Liver (tissue), 9 donors: ENCODE data around the gene CEACAM21. TPM values are rescaled to one million over a fixed set of nuclear protein-coding genes. Genes with fewer than 3 reads are reported as not detected.

Experiments
- DNase-seq: peaks from one replicate; pipeline ENCODE4 v3.0.0-alpha.2; 2017; ENCODE audit warnings: low spot score
- H3K27ac ChIP-seq, 2 donors: one replicate each; pipeline ENCODE4 v1.7.0; 2013; ENCODE audit warnings: inconsistent platforms in 2 of 2, low read length in 2 of 2, control low read depth in 1 of 2, low read depth in 1 of 2, mild to moderate bottlenecking in 1 of 2
- H3K27me3 ChIP-seq, 4 donors: one replicate each; pipeline versions ENCODE4 v1.6.1 to v1.7.0; 2013; ENCODE audit warnings: low read length in 3 of 4, inconsistent platforms in 1 of 4, mild to moderate bottlenecking in 1 of 4, moderate library complexity in 1 of 4; ENCODE audit not compliant: control insufficient read depth in 4 of 4, insufficient read depth in 4 of 4
- H3K36me3 ChIP-seq, 4 donors: one replicate each; pipeline versions ENCODE4 v1.6.1 to v1.7.0; 2013; ENCODE audit warnings: low read length in 3 of 4, mild to moderate bottlenecking in 3 of 4, low read depth in 1 of 4, moderate library complexity in 1 of 4; ENCODE audit not compliant: control insufficient read depth in 4 of 4, insufficient read depth in 3 of 4
- H3K4me1 ChIP-seq, 4 donors: one replicate each; pipeline versions ENCODE4 v1.6.1 to v1.7.0; 2013; ENCODE audit warnings: low read length in 3 of 4, mild to moderate bottlenecking in 3 of 4, moderate library complexity in 1 of 4; ENCODE audit not compliant: control insufficient read depth in 4 of 4, insufficient read depth in 4 of 4
- H3K4me3 ChIP-seq, 3 donors: one replicate each; pipeline versions ENCODE4 v1.6.1 to v1.7.0; 2013; ENCODE audit warnings: low read length in 3 of 3, control low read depth in 1 of 3, low read depth in 1 of 3, mild to moderate bottlenecking in 1 of 3
- H3K9ac ChIP-seq, 2 donors: one replicate each; pipeline ENCODE4 v1.7.0; 2013; ENCODE audit warnings: low read length in 2 of 2, mild to moderate bottlenecking in 2 of 2, moderate library complexity in 2 of 2, control low read depth in 1 of 2, low read depth in 1 of 2
- H3K9me3 ChIP-seq, 4 donors: one replicate each; pipeline versions ENCODE4 v1.6.1 to v1.7.0; 2013; ENCODE audit warnings: low read length in 3 of 4; ENCODE audit not compliant: control insufficient read depth in 4 of 4
- ATF3 ChIP-seq: IDR thresholded peaks from 2 replicates; pipeline ENCODE4 v1.6.1; 2016; ENCODE audit warnings: antibody characterized with exemption
- EGR1 ChIP-seq, 2 donors: IDR thresholded peaks; 2 replicates each; pipeline ENCODE4 v1.6.1; 2016 to 2018; ENCODE audit warnings: antibody characterized with exemption in 2 of 2, low read depth in 2 of 2
- FOXA1 ChIP-seq: IDR thresholded peaks from 2 replicates; pipeline ENCODE4 v1.6.1; 2016; ENCODE audit warnings: antibody characterized with exemption
- FOXA2 ChIP-seq: IDR thresholded peaks from 2 replicates; pipeline ENCODE4 v1.6.1; 2016; ENCODE audit warnings: antibody characterized with exemption
- GABPA ChIP-seq, 2 donors: IDR thresholded peaks in 1 of 2; conservative IDR thresholded peaks in 1 of 2; 2 replicates each; pipeline ENCODE4 v1.6.1; 2016; ENCODE audit warnings: antibody characterized with exemption in 2 of 2, mild to moderate bottlenecking in 1 of 2, moderate library complexity in 1 of 2
- HNF4A ChIP-seq, 2 donors: conservative IDR thresholded peaks; 2 replicates each; pipeline ENCODE4 v1.6.1; 2016; ENCODE audit warnings: antibody characterized with exemption in 2 of 2, mild to moderate bottlenecking in 2 of 2
- HNF4G ChIP-seq: IDR thresholded peaks from 2 replicates; pipeline ENCODE4 v1.6.1; 2016; ENCODE audit warnings: antibody characterized with exemption
- JUND ChIP-seq, 2 donors: IDR thresholded peaks; 2 replicates each; pipeline ENCODE4 v1.6.1; 2016; ENCODE audit warnings: antibody characterized with exemption in 2 of 2
- NR2F2 ChIP-seq: IDR thresholded peaks from 2 replicates; pipeline ENCODE4 v1.6.1; 2016; ENCODE audit warnings: antibody characterized with exemption
- RAD21 ChIP-seq, 2 donors: IDR thresholded peaks; 2 replicates each; pipeline ENCODE4 v1.6.1; 2016; ENCODE audit warnings: antibody characterized with exemption in 2 of 2, mild to moderate bottlenecking in 2 of 2
- REST ChIP-seq: IDR thresholded peaks from 2 replicates; pipeline ENCODE4 v1.6.1; 2016; ENCODE audit warnings: antibody characterized with exemption, mild to moderate bottlenecking
- RXRA ChIP-seq, 2 donors: IDR thresholded peaks; 2 replicates each; pipeline ENCODE4 v1.6.1; 2017 to 2018; ENCODE audit warnings: antibody characterized with exemption in 2 of 2, mild to moderate bottlenecking in 1 of 2
- SP1 ChIP-seq: IDR thresholded peaks from 2 replicates; pipeline ENCODE4 v1.6.1; 2018; ENCODE audit warnings: antibody characterized with exemption, mild to moderate bottlenecking
- TAF1 ChIP-seq: conservative IDR thresholded peaks from 2 replicates; pipeline ENCODE4 v1.6.1; 2016; ENCODE audit warnings: antibody characterized with exemption, mild to moderate bottlenecking
- YY1 ChIP-seq: IDR thresholded peaks from 2 replicates; pipeline ENCODE4 v1.6.1; 2016; ENCODE audit warnings: antibody characterized with exemption, mild to moderate bottlenecking
- ZBTB33 ChIP-seq: IDR thresholded peaks from 2 replicates; pipeline ENCODE4 v1.6.1; 2016; ENCODE audit warnings: antibody characterized with exemption
- WGBS: extraction: QIAGEN DNeasy Blood & Tissue Kit; methylation state at CpG from one replicate; pipeline ENCODE4 v1.1.7; 2013; 5-methylcytosine and 5-hydroxymethylcytosine counted together
- polyA plus RNA-seq, 2 donors: library from polyadenylated mRNA; stranded (reverse) in 1 of 2; unstranded in 1 of 2; fragments of 200-250 nt in 1 of 2; fragments of >200 nt in 1 of 2; fragmentation: Nextera tagmentation in 1 of 2; extraction: Ambion mirVana in 1 of 2; gene quantifications; one replicate each; pipeline versions ENCODE4 v1.2.1 to v1.2.3, GENCODE V29; 2013 to 2015
- total RNA-seq, 2 donors: library from RNA; depleted of rRNA; stranded (reverse); fragments of >200 nt; gene quantifications; one replicate each; pipeline ENCODE4 v1.2.3, GENCODE V29; 2014
- donor health status: healthy.
- donor health status: healthy.
- donor health status: healthy.
- donor health status: healthy.
- donor health status: healthy.

Gene CEACAM21
- total and polyA plus RNA-seq, 4 donors: 0.58 to 2.5 (median 1.8) TPM

GRCh38 chr19:41555748-41556147, 20.2 kb upstream of the CEACAM21 start (continued):
- no peak for TF ChIP-seq TAF1

- Histone ChIP-seq H3K4me3 (no peak overlapping the region), H3K9me3 (no peaks in the 10 kb centered on the region), H3K4me1 (peaks cover 0 to 4% (median 2%) of the 10 kb centered on the region in 4 donors), H3K27me3 (peaks cover 0 to 8% (median 1%) of the 10 kb centered on the region in 4 donors), H3K9ac (no peak overlapping the region), H3K36me3 (no peaks in the 10 kb centered on the region), H3K27ac (no peak overlapping the region)
- no peak for DNase-seq
- 23% methylated on average over 19 of the region's 19 CpGs for WGBS
- TF ChIP-seq ZBTB33 (no peak), GABPA (IDR thresholded peaks at IDR 0.05 in 1 of 2, conservative IDR thresholded peaks at IDR 0.05 in 1 of 2) (no peak), EGR1 (IDR thresholded peaks at IDR 0.05; ENCODE audit: low read depth in 2 of 2) (no peak), RXRA (IDR thresholded peaks at IDR 0.05) (no peak), HNF4A (conservative IDR thresholded peaks at IDR 0.05) (no peak), FOXA2 (no peak), REST (no peak), NR2F2 (no peak), YY1 (no peak), ATF3 (no peak), SP1 (no peak), RAD21 (IDR thresholded peaks at IDR 0.05) (no peak), JUND (IDR thresholded peaks at IDR 0.05) (no peak), TAF1 (no peak), FOXA1 (no peak), HNF4G (no peak)
These were observed 12.0 kb upstream of the CEACAM21 start for GRCh38 chr19:41563854-41564514.
